ENCODE results near the gene VPS8. TPM values are rescaled to one million over a fixed set of nuclear protein-coding genes. Genes with fewer than 3 reads are reported as not detected.

Gene VPS8
- total and polyA plus RNA-seq, 9 of the 15 experiments (the other 6 are each of a cell fraction or from before 2014, with no cell fraction given), result 7.2 to 41.0 (median 28.3) TPM

- ATAC-seq, result no peak
- H3K9me1 ChIP-seq (ENCODE audit: control insufficient read depth, insufficient read depth, low read length), result no peaks in the 10 kb centered on the region
- TF ChIP-seq ZKSCAN1 (IDR thresholded peaks at IDR 0.05; ENCODE audit: low read depth, low read length) (no peak), BDP1 (IDR thresholded peaks at IDR 0.05; ENCODE audit: insufficient read depth, insufficient read length) (no peak), HMG20B (CRISPR knock-in tag; IDR thresholded peaks at IDR 0.05) (no peak), KAT2B (IDR thresholded peaks at IDR 0.05; ENCODE audit: low read depth, low read length) (no peak), ZNF511 (CRISPR knock-in tag; IDR thresholded peaks at IDR 0.05) (no peak), CBFB (CRISPR knock-in tag; IDR thresholded peaks at IDR 0.05) (no peak), TCFL5 (CRISPR knock-in tag; conservative IDR thresholded peaks at IDR 0.05) (no peak), ZNF175 (CRISPR knock-in tag; IDR thresholded peaks at IDR 0.05; ENCODE audit: low read depth) (no peak)
- POLR2A ChIA-PET, result no interaction called here
- H3K79me2 ChIP-seq (ENCODE audit: control insufficient read depth, insufficient read depth, low read length), result no peaks in the 10 kb centered on the region
- H3K4me3 ChIP-seq, result no peak overlapping the region
- no peaks in the 10 kb centered on the region for H3K27me3 ChIP-seq (ENCODE audit: control insufficient read depth in 2 of 2, insufficient read depth in 2 of 2, low read length in 2 of 2)
- in situ Hi-C loops (cut with MboI) (no loop called here), intact Hi-C loops (cut with micrococcal nuclease) (no loop called here)
- BruUV-seq (replicated peaks), result no TSS peak
- no peaks in the 10 kb centered on the region for H3K4me1 ChIP-seq (replicated peaks in 1 of 2; ENCODE audit: control insufficient read depth in 2 of 2, insufficient read depth in 2 of 2, low read length in 2 of 2)
- H3K4me2 ChIP-seq (ENCODE audit: insufficient read depth, low read length), result no peak overlapping the region
- no peak for DNase-seq (ENCODE audit: extremely low read depth in 1 of 4, low spot score in 3 of 4)
- no peak overlapping the region for H2AFZ ChIP-seq (ENCODE audit: low read depth, low read length)
- H4K20me1 ChIP-seq (replicated peaks; ENCODE audit: control insufficient read depth, insufficient read depth, low read length), result no peaks in the 10 kb centered on the region
- no peaks in the 10 kb centered on the region for H3K9me3 ChIP-seq (replicated peaks; ENCODE audit: control insufficient read depth, insufficient read depth, low read depth, low read length)
- no peak overlapping the region for H3K9ac ChIP-seq (ENCODE audit: insufficient read depth in 1 of 2, low read depth in 2 of 2, low read length in 2 of 2)
- WGBS (ENCODE audit: insufficient coverage, low coverage, missing lambda C conversion rate), result 83% methylated on average over 1 of the region's 1 CpG
- no peak for FAIRE-seq
- H3K27ac ChIP-seq (ENCODE audit: extremely low read depth, low read depth, low read length), result no peak overlapping the region
- H3K36me3 ChIP-seq (ENCODE audit: control insufficient read depth, insufficient read depth, low read length), result no peaks in the 10 kb centered on the region; the same call in 2 of the 3 replicates
- CTCF ChIA-PET (ENCODE audit: low intra/inter-chr PET ratio), result no interaction called here
Observed at GRCh38 chr3:184894051-184894450, 82.1 kb downstream of the VPS8 start.

All from K562 (cell line).